Right atrium auricular region (tissue), 2 donors: ENCODE results near the gene ATXN10. TPM values are rescaled to one million over a fixed set of nuclear protein-coding genes. Genes with fewer than 3 reads are reported as not detected.

ENCODE experiments used
- DNase-seq: peaks from one replicate; pipeline ENCODE4 v3.0.0-alpha.2; 2019; ENCODE audit warnings: low spot score
- H3K27ac ChIP-seq, 2 donors: fragments of 200-600 bp; sonication (generic); 1 replicate in 1 of 2; 2 replicates in 1 of 2; pipeline ENCODE4 v1.5.1; 2016 to 2019
- H3K27me3 ChIP-seq, 2 donors: fragments of 200-600 bp; sonication (generic); one replicate each; pipeline versions ENCODE4 v1.5.1 to v1.6.0; 2017 to 2019
- H3K36me3 ChIP-seq: fragments of 200-600 bp; sonication (generic); one replicate; pipeline ENCODE4 v1.5.1; 2016
- H3K4me1 ChIP-seq, 2 donors: fragments of 200-600 bp; sonication (generic); one replicate each; pipeline versions ENCODE4 v1.5.1 to v1.6.0; 2017 to 2019
- H3K4me3 ChIP-seq, 2 donors: fragments of 200-600 bp; sonication (generic); 1 replicate in 1 of 2; 2 replicates in 1 of 2; pipeline ENCODE4 v1.5.1; 2017 to 2019; ENCODE audit warnings: mild to moderate bottlenecking in 1 of 2, moderate library complexity in 1 of 2
- H3K9me3 ChIP-seq, 2 donors: fragments of 200-600 bp; sonication (generic); one replicate each; pipeline ENCODE4 v1.5.1; 2019
- CTCF ChIP-seq, 2 donors: fragments of 200-600 bp; sonication (generic); IDR thresholded peaks; one replicate each; pipeline ENCODE4 v1.5.1; 2019; ENCODE audit warnings: antibody characterized with exemption in 2 of 2
- total RNA-seq, 2 donors: library from RNA; depleted of rRNA; stranded (reverse); fragments of >200 nt; gene quantifications; one replicate each; pipeline ENCODE4 v1.1.0, GENCODE V29; 2016

The ATXN10 gene
- total RNA-seq, 2 donors from 2014 or later = 85.3 to 88.5 TPM

- Histone ChIP-seq H3K27me3 (no peaks in the 10 kb centered on the region), H3K4me3 (no peak overlapping the region), H3K27ac (no peak overlapping the region), H3K36me3 (no peaks in the 10 kb centered on the region), H3K9me3 (no peaks in the 10 kb centered on the region), H3K4me1 (peaks cover 0 to 6% of the 10 kb centered on the region in 2 donors)
- TF ChIP-seq CTCF (IDR thresholded peaks at IDR 0.05) = no peak
- DNase-seq = no peak
Measured at GRCh38 chr22:45770506-45770905, 98.9 kb downstream of the ATXN10 start.

GRCh38 chr22:45771057-45771456 lies 99.4 kb downstream of the ATXN10 start:
- H3K4me1 ChIP-seq = peaks cover 0 to 6% of the 10 kb centered on the region in 2 donors
- no peaks in the 10 kb centered on the region for H3K36me3 ChIP-seq
- no peak overlapping the region for H3K4me3 ChIP-seq
- DNase-seq = no peak
- H3K27ac ChIP-seq = no peak overlapping the region
- no peaks in the 10 kb centered on the region for H3K9me3 ChIP-seq
- TF ChIP-seq CTCF (IDR thresholded peaks at IDR 0.05) = no peak
- H3K27me3 ChIP-seq = no peaks in the 10 kb centered on the region

- no peaks in the 10 kb centered on the region for H3K36me3 ChIP-seq
- H3K27ac ChIP-seq = no peak overlapping the region
- H3K4me1 ChIP-seq = peaks cover 0 to 6% of the 10 kb centered on the region in 2 donors
- no peaks in the 10 kb centered on the region for H3K9me3 ChIP-seq
- H3K4me3 ChIP-seq = no peak overlapping the region
- no peak for DNase-seq
- TF ChIP-seq CTCF (IDR thresholded peaks at IDR 0.05) = no peak
- no peaks in the 10 kb centered on the region for H3K27me3 ChIP-seq
Measured at GRCh38 chr22:45771711-45772110, 100.1 kb downstream of the ATXN10 start.

- Histone ChIP-seq H3K4me1 (peaks cover 0 to 6% of the 10 kb centered on the region in 2 donors), H3K4me3 (no peak overlapping the region), H3K9me3 (no peaks in the 10 kb centered on the region), H3K27ac (no peak overlapping the region), H3K27me3 (no peaks in the 10 kb centered on the region), H3K36me3 (no peaks in the 10 kb centered on the region)
- no peak for TF ChIP-seq CTCF (IDR thresholded peaks at IDR 0.05)
- DNase-seq = no peak
Measured at GRCh38 chr22:45772743-45773142, 101.1 kb downstream of the ATXN10 start.

- Histone ChIP-seq H3K9me3 (no peaks in the 10 kb centered on the region), H3K27ac (no peak overlapping the region), H3K4me1 (peaks cover 0 to 6% of the 10 kb centered on the region in 2 donors), H3K27me3 (no peaks in the 10 kb centered on the region), H3K4me3 (no peak overlapping the region), H3K36me3 (no peaks in the 10 kb centered on the region)
- no peak for DNase-seq
- no peak for TF ChIP-seq CTCF (IDR thresholded peaks at IDR 0.05)
Measured at GRCh38 chr22:45774001-45774670, 102.5 kb downstream of the ATXN10 start.

- Histone ChIP-seq H3K27me3 (no peaks in the 10 kb centered on the region), H3K4me1 (peaks cover 0 to 6% of the 10 kb centered on the region in 2 donors), H3K36me3 (no peaks in the 10 kb centered on the region), H3K4me3 (no peak overlapping the region), H3K9me3 (no peaks in the 10 kb centered on the region), H3K27ac (no peak overlapping the region)
- no peak for TF ChIP-seq CTCF (IDR thresholded peaks at IDR 0.05)
- DNase-seq = no peak
Measured at GRCh38 chr22:45775062-45775461, 103.4 kb downstream of the ATXN10 start.
